HG03575 (cell line): ENCODE results near the gene PDP2.
"Not testable (repeated sequence)": the region's sequence is repeated elsewhere in the genome, so short reads cannot be mapped to it uniquely, and the experiment has no call there.

ENCODE experiments used
- ATAC-seq: cut with Tn5 transposase; IDR thresholded peaks from one replicate; pipeline ENCODE4 v1.9.1; 2021; ENCODE audit not compliant: unreplicated experiment, insufficient number of reproducible peaks, low FRiP score; ENCODE audit errors: extremely low read depth

PDP2 gene

GRCh38 chr16:66878067-66878466 is 2.2 kb upstream of the PDP2 start:
- no peak for ATAC-seq

DNA sequence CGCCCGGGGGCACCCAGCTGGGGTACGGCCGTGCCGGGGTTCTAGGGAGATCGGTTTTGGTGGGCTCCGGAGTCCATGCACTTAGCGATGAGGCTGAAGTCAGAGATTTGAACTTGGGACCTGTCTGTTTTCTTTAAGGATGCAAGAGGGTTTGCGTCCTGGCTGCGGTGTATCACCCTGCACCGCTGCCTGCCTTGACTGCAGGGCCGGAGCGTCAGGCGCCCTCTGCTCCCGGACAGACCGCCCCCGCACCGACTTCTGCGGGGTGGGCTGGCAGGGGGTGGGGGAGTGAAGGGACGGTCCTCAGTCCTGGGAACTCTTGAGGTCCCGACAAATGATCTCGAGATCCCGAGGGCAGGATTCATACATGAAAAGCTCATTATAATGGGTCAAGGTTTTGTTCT is 701 bp downstream of the PDP2 start:
- no peak for ATAC-seq

DNA sequence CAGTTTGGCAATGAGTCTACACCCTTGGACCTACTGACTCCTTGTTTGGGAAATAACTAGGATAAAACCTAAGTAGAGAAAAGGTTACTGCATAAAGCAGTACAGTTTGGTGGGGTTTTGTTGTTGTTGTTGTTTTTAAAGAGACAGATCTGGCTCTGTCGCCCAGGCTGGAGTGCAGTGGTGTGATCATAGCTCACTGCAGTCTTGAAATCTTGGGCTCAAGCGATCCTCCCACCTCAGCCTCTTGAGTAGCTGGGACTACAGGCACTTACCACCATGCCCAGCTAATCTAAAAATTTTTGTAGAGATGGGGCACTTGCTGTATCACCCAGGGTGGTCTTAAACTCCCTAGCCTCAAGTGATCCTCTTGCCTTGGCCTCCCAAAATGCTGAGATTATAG is 1.2 kb downstream of the PDP2 start:
- ATAC-seq: no peak

- no peak for ATAC-seq
Measured at GRCh38 chr16:66881964-66882508, 1.7 kb downstream of the PDP2 start.

GRCh38 chr16:66882702-66883101 is 2.4 kb downstream of the PDP2 start:
- no peak for ATAC-seq

GRCh38 chr16:66885491-66885890 is 5.2 kb downstream of the PDP2 start:
- ATAC-seq: no peak

DNA sequence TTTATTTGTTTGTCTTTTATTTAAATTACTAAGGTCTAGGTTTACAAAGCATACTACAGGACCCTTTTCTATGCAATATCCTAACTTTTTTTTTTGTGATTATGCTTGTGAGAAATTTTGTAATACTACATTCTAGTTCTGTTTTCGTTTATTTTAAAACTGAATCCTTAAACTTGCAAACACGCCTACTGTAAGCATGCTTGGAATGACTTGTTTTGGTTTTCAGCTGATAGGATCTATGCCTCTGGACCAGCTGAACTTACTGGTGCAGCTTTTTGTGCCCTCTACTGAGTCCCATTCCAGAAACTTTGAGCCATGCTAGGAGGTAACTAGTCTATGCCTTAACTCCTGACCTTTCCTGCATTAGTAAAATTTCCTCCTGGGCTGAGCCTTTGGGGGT is 6.0 kb downstream of the PDP2 start:
- ATAC-seq: no peak

GRCh38 chr16:66886914-66887313 is 6.6 kb downstream of the PDP2 start:
- ATAC-seq: no peak

- ATAC-seq: no peak
Measured at GRCh38 chr16:66888647-66889615, 8.6 kb downstream of the PDP2 start.

- ATAC-seq: no peak
Measured at GRCh38 chr16:66889622-66890021, 9.3 kb downstream of the PDP2 start.

DNA sequence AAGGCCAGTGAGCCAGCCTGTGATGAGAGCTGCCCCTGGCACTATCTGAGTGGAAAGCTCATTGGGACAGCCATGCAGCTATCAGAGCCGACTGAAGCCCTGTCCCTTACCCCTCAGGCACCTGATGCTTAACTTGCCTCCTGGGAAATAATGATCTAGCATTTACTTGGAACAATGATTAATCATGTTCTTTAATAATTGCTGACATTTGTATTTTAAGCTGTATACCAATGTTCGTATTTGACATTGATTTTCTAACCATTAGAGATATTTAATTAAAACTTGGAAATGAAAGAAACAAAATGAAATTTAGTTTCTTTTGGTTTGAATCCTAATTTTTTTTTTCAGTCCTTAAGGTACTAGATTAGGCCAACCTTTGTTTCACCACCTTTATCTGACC is 10.5 kb downstream of the PDP2 start:
- ATAC-seq: no peak

- ATAC-seq: no peak
Measured at GRCh38 chr16:66891360-66891759, 11.0 kb downstream of the PDP2 start.

DNA sequence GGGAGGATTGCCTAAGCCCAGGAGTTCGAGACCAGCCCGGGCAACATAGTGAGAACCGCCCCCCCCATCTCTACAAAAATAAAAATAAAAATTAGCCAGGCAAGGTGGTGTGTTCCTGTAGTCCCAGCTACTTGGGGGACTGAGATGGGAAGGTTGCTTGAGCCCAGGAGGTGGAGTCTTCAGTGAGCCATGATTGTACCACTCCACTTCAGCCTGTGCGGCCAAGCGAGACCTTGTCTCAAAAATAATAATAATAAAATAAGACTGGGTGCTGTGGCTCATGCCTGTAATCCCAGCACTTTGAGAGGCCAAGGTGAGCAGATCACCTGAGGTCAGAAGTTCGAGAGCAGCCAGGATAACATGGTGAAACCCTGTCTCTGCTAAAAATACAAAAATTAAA is 11.5 kb downstream of the PDP2 start:
- no peak for ATAC-seq

DNA sequence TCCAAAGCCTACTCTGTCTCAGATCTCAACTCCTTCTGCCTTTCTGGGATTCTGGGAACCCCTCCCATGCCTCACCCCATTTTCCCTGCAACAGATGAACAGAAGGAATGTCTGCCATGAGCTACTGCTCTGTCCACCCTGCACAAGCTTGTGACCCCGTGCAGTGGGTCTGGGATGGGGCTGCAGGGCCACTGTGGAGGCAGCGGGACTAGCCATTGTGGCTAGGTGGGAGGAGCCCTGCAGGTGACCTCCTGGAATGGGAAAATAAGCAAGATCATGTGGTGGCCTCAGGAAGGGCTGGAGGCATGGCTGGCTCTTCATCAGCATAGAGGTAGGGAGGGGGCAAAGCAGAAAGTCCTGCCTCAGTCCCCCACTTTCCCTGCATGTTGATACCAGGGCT is 13.7 kb downstream of the PDP2 start:
- no peak for ATAC-seq

GRCh38 chr16:66894948-66895688 is 14.8 kb downstream of the PDP2 start:
- ATAC-seq: no peak

GRCh38 chr16:66895689-66895979 is 15.3 kb downstream of the PDP2 start:
- no peak for ATAC-seq

GRCh38 chr16:66895999-66896398 is 15.7 kb downstream of the PDP2 start:
- no peak for ATAC-seq

GRCh38 chr16:66896682-66897081 is 16.4 kb downstream of the PDP2 start:
- not testable (repeated sequence) for ATAC-seq

DNA sequence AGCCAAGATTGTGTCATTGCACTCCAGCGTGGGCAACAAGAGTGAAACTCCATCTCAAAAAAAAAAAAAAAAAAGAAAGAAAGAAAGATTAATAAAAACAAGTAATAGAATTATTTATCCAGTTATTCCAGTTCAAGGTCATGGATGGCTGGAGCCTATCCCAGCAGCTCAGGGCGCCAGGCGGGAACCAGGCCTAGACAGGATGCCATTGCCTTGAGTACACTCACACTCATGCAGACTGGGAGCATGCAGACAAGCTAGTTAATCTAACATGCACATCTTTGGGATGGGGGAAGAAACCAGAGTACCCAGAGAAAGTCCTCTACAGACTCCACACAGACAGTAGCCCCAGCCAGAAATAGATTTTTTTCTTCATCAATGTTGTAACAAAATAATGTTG is 17.9 kb downstream of the PDP2 start:
- no peak for ATAC-seq

DNA sequence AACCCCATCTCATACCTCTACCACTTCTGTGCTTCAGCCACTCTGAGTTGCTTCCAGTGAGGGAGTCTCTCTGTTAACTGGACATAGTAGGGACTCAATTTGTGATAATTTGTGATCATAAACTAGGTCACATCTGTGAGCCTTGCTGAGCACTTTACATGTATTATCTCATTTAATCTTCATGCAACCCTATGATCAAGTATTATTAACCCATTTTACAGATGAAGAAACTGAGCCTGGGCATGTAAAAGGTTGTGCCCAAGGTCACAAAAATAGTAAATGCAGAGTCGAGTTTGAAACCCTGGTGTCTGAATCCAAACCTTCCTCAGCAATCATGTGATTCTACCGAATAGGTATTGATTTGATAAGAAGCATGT is 18.6 kb downstream of the PDP2 start:
- no peak for ATAC-seq
